ENCODE data around the gene RBM33.

- TF ChIP-seq CTCF (IDR thresholded peaks at IDR 0.05; ENCODE audit: insufficient read depth, low read depth, low read length) (no peak), EZH2 (IDR thresholded peaks at IDR 0.05; ENCODE audit: insufficient read depth, low read length) (no peak)
Observed at GRCh38 chr7:155800301-155800700, 155.8 kb downstream of the RBM33 start.
